Thyroid gland (tissue), 4 donors: ENCODE data around the gene TMEM223.

Experiments
- CTCF ChIP-seq, 6 experiments: fragments of 200-600 bp in 3 of 6; fragments of 450-650 bp in 3 of 6; sonication (generic) in 3 of 6; IDR thresholded peaks; one replicate each; pipeline ENCODE4 v1.5.1; 2016 to 2019; ENCODE audit warnings: antibody characterized with exemption in 6 of 6, mild to moderate bottlenecking in 2 of 6, inconsistent platforms in 1 of 6, moderate library complexity in 1 of 6
- POLR2A ChIP-seq, 2 donors: fragments of 450-650 bp; IDR thresholded peaks; one replicate each; pipeline ENCODE4 v1.6.1; 2017; ENCODE audit warnings: antibody characterized with exemption in 2 of 2, mild to moderate bottlenecking in 2 of 2, moderate library complexity in 1 of 2

GRCh38 chr11:62811659-62812058, 19.9 kb upstream of the TMEM223 start:
- TF ChIP-seq CTCF (IDR thresholded peaks at IDR 0.05) (no peak), POLR2A (IDR thresholded peaks at IDR 0.05) (no peak)
